Mucosa of gallbladder (tissue), 1 donor: ENCODE results near the gene NDUFAF2. TPM values are rescaled to one million over a fixed set of nuclear protein-coding genes. Genes with fewer than 3 reads are reported as not detected.
"Not testable (repeated sequence)": the region's sequence is repeated elsewhere in the genome, so short reads cannot be mapped to it uniquely, and the experiment has no call there.

Source experiments
- DNase-seq: peaks from one replicate; pipeline ENCODE4 v3.0.0-alpha.2; 2020; ENCODE audit warnings: low spot score
- total RNA-seq: library from RNA; stranded (reverse); gene quantifications from one replicate; pipeline ENCODE4 v1.2.1, GENCODE V29; 2021
- donor health status: DM: no; HTN: no; CAD: no.

Gene NDUFAF2
- total RNA-seq: 14.4 TPM

DNA sequence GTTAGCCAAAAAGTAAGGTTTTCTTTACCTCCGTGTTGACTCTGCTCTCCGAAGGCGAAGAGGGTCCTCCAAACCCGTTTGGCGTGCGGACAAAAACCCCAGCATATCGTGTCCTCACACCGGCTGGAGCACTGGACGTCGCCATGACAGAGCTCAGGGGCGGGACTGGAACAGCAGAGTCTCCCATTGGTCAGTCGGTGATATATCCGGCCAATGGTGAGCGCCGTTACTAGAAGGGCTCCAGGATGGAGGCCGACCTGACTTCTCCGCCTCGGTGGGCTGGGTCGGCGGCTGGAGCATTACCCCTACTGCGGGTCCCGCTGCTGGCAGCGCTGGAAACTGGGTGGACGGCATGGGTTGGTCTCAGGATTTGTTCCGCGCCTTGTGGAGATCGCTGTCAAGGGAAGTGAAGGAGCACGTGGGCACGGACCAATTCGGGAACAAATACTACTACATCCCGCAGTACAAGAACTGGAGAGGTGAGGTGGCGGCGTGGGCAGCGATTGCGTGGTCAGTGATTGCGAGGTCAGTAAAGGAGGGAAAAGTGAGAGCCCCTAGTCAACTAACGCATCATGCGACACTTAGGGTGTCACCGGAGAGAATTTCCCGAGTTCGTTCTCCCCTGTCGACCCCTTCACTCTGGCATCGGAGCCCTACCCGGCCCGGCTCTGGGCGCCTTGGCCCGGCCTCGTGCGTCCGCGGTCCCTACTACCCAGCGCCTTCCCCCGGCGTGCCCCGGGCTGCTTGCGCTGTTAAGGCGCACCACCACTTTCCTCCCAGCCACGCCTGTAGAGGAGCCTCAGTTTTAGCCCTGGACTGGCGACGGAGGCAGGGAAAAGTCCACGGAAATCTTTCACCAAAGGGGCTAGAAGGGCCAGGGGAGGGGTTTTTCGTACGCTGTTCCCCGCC, at the start of gene NDUFAF2, which contains the start of gene ERCC8:
NDUFAF2 (plus strand) TSS at position 302 of the 909 bp plus-strand sequence; CDS start at position 353, 51 bp downstream.
ERCC8 (minus strand) TSS at position 167 of the 909 bp plus-strand sequence; CDS start at position 105, 62 bp downstream.
- DNase-seq: peak; percentile 94

DNA sequence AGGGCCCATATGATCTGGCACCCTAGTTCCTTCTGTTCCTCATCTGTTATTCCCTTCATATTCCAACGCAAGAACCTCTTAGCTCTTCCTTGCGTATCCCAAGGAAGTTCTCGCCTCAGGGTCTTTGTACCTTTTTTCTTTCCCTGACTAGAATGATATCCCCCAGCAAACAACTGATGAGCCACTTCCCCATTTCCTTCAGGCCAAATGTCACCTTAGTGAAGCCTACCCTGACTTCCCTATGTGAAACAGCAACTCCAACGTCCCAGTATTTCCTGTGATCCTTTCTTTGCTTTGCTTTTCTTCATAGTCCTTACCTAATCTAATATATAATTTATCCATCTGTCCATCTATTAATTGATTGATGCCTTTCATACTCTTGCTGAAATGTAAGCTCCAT, 48.0 kb upstream of the NDUFAF2 start:
- DNase-seq: no peak

DNA sequence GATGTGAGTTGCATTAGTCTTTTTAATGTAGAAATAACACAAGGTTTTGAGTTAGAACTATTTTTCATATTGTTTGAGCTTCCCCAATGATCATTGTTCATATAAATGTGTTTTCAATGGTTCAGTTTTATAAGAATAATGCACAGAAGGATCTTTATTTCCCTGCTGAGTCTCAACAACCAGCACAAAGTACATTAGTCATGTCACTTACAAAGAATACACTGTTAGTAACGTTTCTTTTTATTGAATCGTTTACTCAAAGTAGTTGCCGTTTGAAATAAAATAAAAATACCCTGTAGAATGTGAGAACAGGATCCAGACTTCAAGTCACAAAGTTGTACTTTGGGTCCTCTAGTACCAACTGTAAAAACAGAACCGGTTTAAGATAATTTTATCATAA, 41.6 kb upstream of the NDUFAF2 start:
- no peak for DNase-seq

- no peak for DNase-seq
Measured at GRCh38 chr5:60916646-60917045, 28.4 kb upstream of the NDUFAF2 start.

GRCh38 chr5:60918466-60918865, 26.5 kb upstream of the NDUFAF2 start:
- DNase-seq: no peak

DNA sequence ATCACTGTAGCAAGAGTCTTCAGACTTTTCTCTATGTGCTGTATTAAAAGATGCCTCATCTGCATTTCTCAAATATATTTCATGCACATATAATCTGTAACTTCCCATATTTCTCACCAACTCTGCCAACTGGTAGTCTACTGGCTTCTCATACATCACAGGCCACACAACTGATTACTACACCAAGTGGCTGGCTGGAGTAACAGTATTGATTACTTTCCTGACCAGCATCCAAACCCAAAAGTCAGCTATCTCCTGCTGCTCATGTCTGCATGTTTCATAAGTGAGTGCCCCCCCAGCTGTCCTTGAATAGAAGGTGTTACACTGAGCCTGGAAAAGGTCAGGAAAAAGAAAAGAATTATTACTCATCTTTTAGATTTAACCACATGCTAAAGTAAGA, 17.6 kb upstream of the NDUFAF2 start:
- DNase-seq: no peak

- no peak for DNase-seq
Measured at GRCh38 chr5:60929024-60929423, 16.0 kb upstream of the NDUFAF2 start.

- DNase-seq: no peak
Measured at GRCh38 chr5:60943624-60944023, 1.4 kb upstream of the NDUFAF2 start.

DNA sequence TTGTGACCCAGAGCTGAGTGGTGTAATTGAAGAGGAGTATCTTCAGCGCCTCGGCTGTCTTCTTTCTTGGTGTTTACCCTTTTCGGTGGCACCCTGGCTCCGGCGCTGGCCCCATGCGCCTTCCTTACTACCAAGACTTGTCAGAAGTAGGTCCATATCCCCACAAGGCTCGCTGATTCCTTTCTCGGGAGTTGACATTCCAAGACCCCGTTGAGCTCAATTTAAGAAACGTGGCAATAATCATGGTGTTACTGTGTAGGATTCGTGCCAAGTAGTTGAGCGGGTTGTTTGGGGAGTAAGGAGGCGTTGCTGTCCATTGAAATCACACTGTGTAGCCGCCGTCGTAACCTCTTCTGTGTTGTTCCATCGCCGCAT, 795 bp downstream of the NDUFAF2 start:
- DNase-seq: peak; percentile 24

- no peak for DNase-seq
Measured at GRCh38 chr5:60948738-60949137, 3.7 kb downstream of the NDUFAF2 start.

- no peak for DNase-seq
Measured at GRCh38 chr5:60955239-60955638, 10.2 kb downstream of the NDUFAF2 start.

GRCh38 chr5:60958088-60958487, 13.1 kb downstream of the NDUFAF2 start:
- DNase-seq: no peak

DNA sequence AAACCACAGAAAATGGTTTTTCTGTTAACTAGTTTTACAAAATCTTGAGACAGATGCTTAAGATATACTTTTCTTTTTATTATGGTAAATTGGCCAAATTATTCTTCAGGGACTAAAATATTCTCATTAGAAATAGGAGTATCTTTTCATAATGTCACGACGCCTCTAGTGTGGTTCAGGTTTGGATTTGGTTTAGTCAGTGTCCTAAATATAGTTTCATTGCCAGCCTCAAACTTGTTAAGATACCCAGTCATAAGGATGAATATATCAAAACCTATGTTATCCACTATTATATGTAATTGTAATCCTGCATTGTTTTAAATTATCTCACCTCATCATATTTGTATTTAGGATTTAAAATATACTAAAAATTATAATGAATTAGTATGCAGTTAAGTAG, 13.7 kb downstream of the NDUFAF2 start:
- no peak for DNase-seq

DNA sequence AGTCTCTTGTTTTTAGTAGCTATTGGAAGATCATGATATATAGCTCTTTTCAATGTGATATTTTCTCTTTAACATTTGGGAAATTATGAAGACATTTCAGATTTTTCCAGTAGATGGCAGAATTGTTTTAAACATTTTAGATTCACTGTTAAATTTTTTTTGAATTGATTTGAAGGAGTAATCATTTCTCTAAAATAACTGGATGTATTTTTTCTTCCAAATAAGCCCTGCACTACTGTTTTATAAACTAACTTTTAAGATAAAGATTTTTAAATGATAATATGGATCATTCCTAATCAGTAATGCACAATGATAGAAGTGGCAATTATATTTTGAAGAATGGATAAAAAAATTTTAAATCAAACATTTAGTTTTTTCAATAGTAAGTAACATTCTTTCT, 14.2 kb downstream of the NDUFAF2 start:
- DNase-seq: no peak

DNA sequence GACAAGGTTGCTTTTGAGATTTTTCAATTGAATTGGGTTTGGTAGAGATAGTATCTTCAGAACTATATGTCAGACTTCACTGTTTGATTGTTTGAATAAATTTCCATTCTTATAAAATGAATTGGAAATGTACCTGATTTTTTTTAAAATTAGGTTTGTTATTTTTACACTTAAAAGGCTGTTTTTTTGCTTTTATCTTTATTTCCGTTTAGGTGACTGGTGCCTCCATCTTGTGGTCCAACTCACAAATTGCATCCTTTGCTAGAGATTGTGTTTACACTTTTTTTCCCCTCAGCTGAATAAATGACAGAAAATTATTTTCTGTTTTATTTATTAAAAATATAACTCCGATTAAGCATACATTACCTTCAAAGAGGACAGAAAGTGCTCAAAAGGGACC, 15.6 kb downstream of the NDUFAF2 start:
- no peak for DNase-seq

GRCh38 chr5:60961685-60962084, 16.7 kb downstream of the NDUFAF2 start:
- no peak for DNase-seq

GRCh38 chr5:60972231-60972630, 27.2 kb downstream of the NDUFAF2 start:
- DNase-seq: no peak

DNA sequence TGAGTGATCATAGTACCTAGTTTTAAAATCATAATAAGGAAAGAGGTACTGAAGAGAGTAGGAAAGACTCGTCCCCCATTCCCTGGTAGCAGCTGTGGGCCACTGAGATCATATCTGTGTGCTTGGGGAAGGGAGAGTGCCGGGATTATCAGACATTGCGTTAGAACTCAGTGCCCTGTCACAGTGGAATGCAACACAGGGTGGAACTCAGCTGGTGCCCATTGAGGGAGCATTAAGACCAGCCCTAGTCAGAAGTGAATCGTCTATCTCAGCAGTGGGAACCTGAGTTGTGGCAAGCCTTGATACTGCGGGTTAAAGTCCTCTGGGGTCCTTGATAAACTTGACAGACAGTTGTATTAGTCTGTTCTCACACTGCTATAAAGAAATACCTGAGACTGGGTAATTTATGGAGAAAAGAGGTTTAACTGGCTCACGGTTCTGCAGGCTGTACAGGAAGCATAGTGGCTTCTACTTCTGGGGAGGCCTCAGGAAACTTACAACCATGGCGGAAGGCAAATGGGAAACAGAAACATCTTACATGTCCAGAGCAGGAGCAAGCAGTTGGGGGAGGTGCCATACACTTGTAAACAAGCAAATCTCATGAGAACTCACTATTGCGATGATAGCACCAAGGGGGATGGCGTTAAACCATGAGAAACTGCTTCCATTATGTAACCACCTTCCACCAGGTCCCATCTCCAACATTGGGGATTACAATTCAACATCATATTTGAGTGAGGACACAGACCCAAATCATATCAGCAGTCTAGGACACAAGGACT, 33.1 kb downstream of the NDUFAF2 start:
- no peak for DNase-seq

GRCh38 chr5:60978968-60979367, 34.0 kb downstream of the NDUFAF2 start:
- no peak for DNase-seq

DNA sequence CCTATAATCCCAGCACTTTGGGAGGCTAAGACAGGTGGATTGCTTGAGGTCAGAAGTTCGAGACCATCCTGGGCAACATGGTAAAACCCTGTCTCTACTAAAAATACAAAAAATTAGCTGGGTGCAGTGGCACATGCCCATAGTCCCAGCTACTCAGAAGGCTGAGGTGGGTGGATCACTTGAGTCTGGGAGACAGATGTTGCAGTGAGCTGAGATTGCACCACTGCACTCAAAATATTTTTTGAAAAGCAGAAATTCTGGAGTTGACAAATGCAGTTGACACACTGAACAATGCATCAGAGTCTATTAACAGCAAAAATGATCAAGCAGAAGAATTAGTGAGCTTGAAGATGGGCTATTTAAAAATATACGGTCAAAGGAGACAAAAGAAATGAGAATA, 35.5 kb downstream of the NDUFAF2 start:
- DNase-seq: no peak

DNA sequence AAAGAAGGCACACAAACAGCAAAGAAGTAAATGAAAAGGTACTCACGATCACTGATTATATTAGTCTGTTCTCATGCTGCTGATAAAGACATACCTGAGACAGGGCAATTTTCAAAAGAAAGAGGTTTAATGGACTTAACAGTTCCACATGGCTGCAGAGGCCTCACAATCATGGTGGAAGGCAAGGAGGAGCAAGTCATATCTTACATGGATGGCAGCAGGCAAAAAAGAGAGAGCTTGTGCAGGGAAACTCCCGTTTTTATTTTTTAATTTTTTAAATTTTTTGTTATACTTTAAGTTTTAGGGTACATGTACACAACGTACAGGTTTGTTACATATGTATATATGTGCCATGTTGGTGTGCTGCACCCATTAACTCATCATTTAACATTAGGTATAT, 37.1 kb downstream of the NDUFAF2 start:
- not testable (repeated sequence) for DNase-seq

GRCh38 chr5:60989790-60990189, 44.8 kb downstream of the NDUFAF2 start:
- DNase-seq: no peak

DNA sequence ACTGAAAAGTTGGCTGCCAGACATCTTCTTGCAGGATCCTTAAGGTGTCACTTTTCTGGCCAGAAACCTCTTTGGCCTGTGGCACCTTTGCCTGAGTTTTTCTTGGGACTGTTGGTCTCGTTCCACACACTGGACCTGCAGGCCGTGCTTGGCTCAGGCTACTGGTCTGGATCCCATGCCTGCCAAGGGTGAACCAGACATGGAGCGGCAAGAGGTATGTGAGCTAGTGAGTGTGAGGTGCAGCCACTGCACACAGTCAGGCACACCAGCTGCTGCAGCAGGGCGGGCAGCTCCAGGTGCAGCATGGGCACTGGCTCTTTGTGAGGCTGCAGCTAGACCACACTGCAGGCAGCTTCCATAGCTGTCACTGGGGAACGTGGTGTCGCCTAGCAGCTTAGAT, 47.9 kb downstream of the NDUFAF2 start:
- no peak for DNase-seq
